WTC11 (cell line): ENCODE results near the gene ZFHX3. TPM values are rescaled to one million over a fixed set of nuclear protein-coding genes. Genes with fewer than 3 reads are reported as not detected.

Source experiments
- ATAC-seq: fragments of 200-7000 bp; cut with Tn5 transposase; 2 replicates; pipeline ENCODE4 v1.10.0; 2021; ENCODE audit warnings: mild to moderate bottlenecking, moderate library complexity
- CTCF ChIA-PET: fragments of 300-600 bp; sonication (Branson Sonifier 250); formaldehyde crosslinking; loops from one replicate; lab custom pipeline; 2021; ENCODE audit warnings: antibody characterized with exemption; lab: Charles Lee
- POLR2A ChIA-PET: fragments of 350-600 bp; sonication (Branson Sonifier 250); formaldehyde crosslinking; loops from one replicate; lab custom pipeline; 2021; ENCODE audit warnings: antibody characterized with exemption; lab: Charles Lee
- DNase-seq: peaks from one replicate; pipeline ENCODE4 v3.0.0; 2021; ENCODE audit warnings: low spot score
- H3K27ac Mint-ChIP-seq: 2 replicates; pipeline ENCODE4 v1.8.0; 2021; ENCODE audit warnings: mixed read lengths
- H3K27me3 Mint-ChIP-seq: 2 replicates; pipeline ENCODE4 v1.8.0; 2021; ENCODE audit warnings: low read depth, mild to moderate bottlenecking, moderate library complexity, mixed read lengths
- H3K36me3 Mint-ChIP-seq: 2 replicates; pipeline ENCODE4 v1.8.0; 2021; ENCODE audit warnings: mixed read lengths
- H3K4me1 Mint-ChIP-seq: 2 replicates; pipeline ENCODE4 v1.8.0; 2022; ENCODE audit warnings: mixed read lengths
- H3K4me3 Mint-ChIP-seq: 2 replicates; pipeline ENCODE4 v1.8.0; 2021; ENCODE audit warnings: mild to moderate bottlenecking, moderate library complexity, mixed read lengths
- H3K9me3 Mint-ChIP-seq: 2 replicates; pipeline ENCODE4 v1.8.0; 2021; ENCODE audit warnings: mixed read lengths
- AFF4 ChIP-seq: sonication (generic); formaldehyde crosslinking; IDR thresholded peaks from 2 replicates; pipeline ENCODE4 v1.8.1; 2023; ENCODE audit warnings: mild to moderate bottlenecking, missing genetic modification reagents, borderline replicate concordance
- CDX4 ChIP-seq: fragments of 250-450 bp; sonication (Bioruptor Pico); IDR thresholded peaks from 2 replicates; pipeline ENCODE4 v1.9.0; 2021; ENCODE audit warnings: moderate library complexity, mild to moderate bottlenecking, inconsistent platforms, borderline replicate concordance
- FOXJ3 ChIP-seq: sonication (generic); formaldehyde crosslinking; IDR thresholded peaks from 2 replicates; pipeline ENCODE4 v1.9.0; 2021; ENCODE audit warnings: missing genetic modification reagents, mild to moderate bottlenecking, borderline replicate concordance
- IRF1 ChIP-seq: sonication (generic); formaldehyde crosslinking; IDR thresholded peaks from 2 replicates; pipeline ENCODE4 v1.8.0; 2023; ENCODE audit warnings: missing genetic modification reagents
- MYBL2 ChIP-seq: sonication (generic); formaldehyde crosslinking; IDR thresholded peaks from 2 replicates; pipeline ENCODE4 v1.8.1; 2023; ENCODE audit warnings: mild to moderate bottlenecking, moderate library complexity, missing genetic modification reagents
- NFE2L1 ChIP-seq: sonication (generic); formaldehyde crosslinking; IDR thresholded peaks from 2 replicates; pipeline ENCODE4 v1.8.1; 2023; ENCODE audit warnings: missing genetic modification reagents
- NFYB ChIP-seq: sonication (generic); formaldehyde crosslinking; conservative IDR thresholded peaks from 2 replicates; pipeline ENCODE4 v1.8.0; 2022; ENCODE audit warnings: low read depth, missing genetic modification reagents
- NR1H2 ChIP-seq: sonication (generic); formaldehyde crosslinking; IDR thresholded peaks from 2 replicates; pipeline ENCODE4 v1.9.0; 2021; ENCODE audit warnings: mild to moderate bottlenecking, moderate library complexity, missing genetic modification reagents
- RELA ChIP-seq: sonication (generic); formaldehyde crosslinking; IDR thresholded peaks from 2 replicates; pipeline ENCODE4 v1.8.1; 2022; ENCODE audit warnings: missing genetic modification reagents, mild to moderate bottlenecking, borderline replicate concordance
- SMAD3 ChIP-seq: sonication (generic); formaldehyde crosslinking; IDR thresholded peaks from 2 replicates; pipeline ENCODE4 v1.8.0; 2022; ENCODE audit warnings: missing genetic modification reagents, mild to moderate bottlenecking, borderline replicate concordance
- SMAD4 ChIP-seq: sonication (generic); formaldehyde crosslinking; IDR thresholded peaks from 2 replicates; pipeline ENCODE4 v1.8.0; 2022; ENCODE audit warnings: mild to moderate bottlenecking, missing genetic modification reagents
- SP1 ChIP-seq: sonication (generic); formaldehyde crosslinking; conservative IDR thresholded peaks from 2 replicates; pipeline ENCODE4 v1.8.1; 2022; ENCODE audit warnings: missing genetic modification reagents
- TEAD1 ChIP-seq: sonication (generic); formaldehyde crosslinking; IDR thresholded peaks from 2 replicates; pipeline ENCODE4 v1.8.0; 2022; ENCODE audit warnings: mild to moderate bottlenecking, missing genetic modification reagents
- USF1 ChIP-seq: sonication (generic); formaldehyde crosslinking; IDR thresholded peaks from 2 replicates; pipeline ENCODE4 v1.8.0; 2022; ENCODE audit warnings: mild to moderate bottlenecking, missing genetic modification reagents
- ZNF232 ChIP-seq: sonication (generic); formaldehyde crosslinking; IDR thresholded peaks from 2 replicates; pipeline ENCODE4 v1.8.0; 2022; ENCODE audit warnings: mild to moderate bottlenecking, missing genetic modification reagents
- ZNF281 ChIP-seq: sonication (generic); formaldehyde crosslinking; IDR thresholded peaks from 2 replicates; pipeline ENCODE4 v1.8.0; 2023; ENCODE audit warnings: mild to moderate bottlenecking, missing genetic modification reagents
- ZNF396 ChIP-seq: fragments of 250-450 bp; sonication (Bioruptor Pico); IDR thresholded peaks from 2 replicates; pipeline ENCODE4 v1.8.0; 2021; ENCODE audit warnings: mild to moderate bottlenecking, moderate library complexity, borderline replicate concordance
- ZSCAN18 ChIP-seq: fragments of 250-450 bp; sonication (Bioruptor Pico); IDR thresholded peaks from 2 replicates; pipeline ENCODE4 v2.1.2; 2022; ENCODE audit warnings: mild to moderate bottlenecking, moderate library complexity
- total RNA-seq: library from RNA; stranded (reverse); gene quantifications from 3 replicates; pipeline ENCODE4 v1.2.3, GENCODE V29; 2021

ZFHX3 gene
- total RNA-seq, 1 experiment from 2014 or later: 5.7 TPM

GRCh38 chr16:72807245-72807644, 240.7 kb downstream of the ZFHX3 start (continued):
- TF ChIP-seq AFF4 (no peak), SMAD3 (CRISPR knock-in tag) (no peak), ZNF281 (CRISPR knock-in tag) (no peak)

GRCh38 chr16:72805486-72805885, 242.4 kb downstream of the ZFHX3 start:
- H3K9me3 Mint-ChIP-seq: no peaks in the 10 kb centered on the region
- no peak overlapping the region for H3K27ac Mint-ChIP-seq
- no peak for TF ChIP-seq ZNF232 (CRISPR knock-in tag)
- no peak for TF ChIP-seq MYBL2 (CRISPR knock-in tag)
- TF ChIP-seq TEAD1 (CRISPR knock-in tag): no peak
- TF ChIP-seq SP1 (CRISPR knock-in tag): no peak
- TF ChIP-seq NR1H2 (CRISPR knock-in tag): no peak
- TF ChIP-seq USF1: no peak
- no peak for TF ChIP-seq ZNF396
- TF ChIP-seq ZSCAN18 (CRISPR knock-in tag): no peak
- no peak for TF ChIP-seq IRF1 (CRISPR knock-in tag)
- no peak for TF ChIP-seq FOXJ3 (CRISPR knock-in tag)
- TF ChIP-seq NFE2L1 (CRISPR knock-in tag): no peak
- TF ChIP-seq CDX4: no peak
- TF ChIP-seq RELA (CRISPR knock-in tag): no peak
- no peak for TF ChIP-seq AFF4
- TF ChIP-seq SMAD4 (CRISPR knock-in tag): no peak
- no peak for TF ChIP-seq NFYB
- TF ChIP-seq, all 79 proteins: peak for 0
- ATAC-seq (no peak), DNase-seq (no peak)
- ChIA-PET CTCF (interaction anchor here (1.2 to 2.5 kb wide), 1 partner anchor 27 kb away, joined by 3 to 15 read pairs; no protein-coding TSS in a partner anchor), POLR2A (no interaction called here)
- H3K4me3 Mint-ChIP-seq: no peak overlapping the region
- H3K36me3 Mint-ChIP-seq: no peaks in the 10 kb centered on the region
- no peaks in the 10 kb centered on the region for H3K27me3 Mint-ChIP-seq
- H3K4me1 Mint-ChIP-seq: peaks cover 18% of the 10 kb centered on the region
